ENCODE data around the gene IL1R1. TPM values are rescaled to one million over a fixed set of nuclear protein-coding genes. Genes with fewer than 3 reads are reported as not detected.

The IL1R1 gene
- total and polyA plus RNA-seq, 4 donors, result 97.0 to 182 (median 137) TPM

DNA sequence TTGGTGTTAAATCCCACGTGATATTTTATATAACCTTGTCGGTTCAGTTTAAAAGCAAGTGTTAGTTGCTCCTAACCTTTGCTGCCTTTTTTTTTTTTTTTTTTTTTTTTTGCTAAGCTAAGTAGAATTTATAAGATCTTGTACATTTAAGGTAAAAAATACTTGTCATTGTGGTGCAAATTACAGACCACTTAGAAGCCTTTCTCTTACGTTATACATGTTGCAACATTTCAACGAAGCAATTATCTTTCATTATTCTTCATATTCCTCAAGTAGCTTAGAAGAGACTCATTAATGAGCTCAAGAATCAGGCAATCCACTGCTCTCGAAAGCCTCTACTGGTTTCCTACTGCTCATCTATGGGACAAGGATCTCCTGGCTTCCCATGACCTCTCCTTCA lies 29.4 kb downstream of the IL1R1 start:
- WGBS, 2 donors, result 56 to 74% methylated on average over 5 of the region's 5 CpGs
- H3K27me3 ChIP-seq (ENCODE audit: control insufficient read depth in 3 of 3, insufficient read depth in 3 of 3, low read length in 2 of 3), result no peaks in the 10 kb centered on the region
- peaks cover 18 to 87% (median 44%) of the 10 kb centered on the region in 4 donors for H3K36me3 ChIP-seq (ENCODE audit: control insufficient read depth in 4 of 4, insufficient read depth in 4 of 4, low read length in 4 of 4)
- no peak for DNase-seq
- TF ChIP-seq, protein P1, sequence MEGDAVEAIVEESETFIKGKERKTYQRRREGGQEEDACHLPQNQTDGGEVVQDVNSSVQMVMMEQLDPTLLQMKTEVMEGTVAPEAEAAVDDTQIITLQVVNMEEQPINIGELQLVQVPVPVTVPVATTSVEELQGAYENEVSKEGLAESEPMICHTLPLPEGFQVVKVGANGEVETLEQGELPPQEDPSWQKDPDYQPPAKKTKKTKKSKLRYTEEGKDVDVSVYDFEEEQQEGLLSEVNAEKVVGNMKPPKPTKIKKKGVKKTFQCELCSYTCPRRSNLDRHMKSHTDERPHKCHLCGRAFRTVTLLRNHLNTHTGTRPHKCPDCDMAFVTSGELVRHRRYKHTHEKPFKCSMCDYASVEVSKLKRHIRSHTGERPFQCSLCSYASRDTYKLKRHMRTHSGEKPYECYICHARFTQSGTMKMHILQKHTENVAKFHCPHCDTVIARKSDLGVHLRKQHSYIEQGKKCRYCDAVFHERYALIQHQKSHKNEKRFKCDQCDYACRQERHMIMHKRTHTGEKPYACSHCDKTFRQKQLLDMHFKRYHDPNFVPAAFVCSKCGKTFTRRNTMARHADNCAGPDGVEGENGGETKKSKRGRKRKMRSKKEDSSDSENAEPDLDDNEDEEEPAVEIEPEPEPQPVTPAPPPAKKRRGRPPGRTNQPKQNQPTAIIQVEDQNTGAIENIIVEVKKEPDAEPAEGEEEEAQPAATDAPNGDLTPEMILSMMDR (IDR thresholded peaks at IDR 0.05; ENCODE audit: control extremely low read depth, extremely low read depth), result no peak
- no peaks in the 10 kb centered on the region for H3K4me1 ChIP-seq (ENCODE audit: control insufficient read depth in 5 of 5, insufficient read depth in 5 of 5, low read length in 5 of 5)
- no peaks in the 10 kb centered on the region for H3K9me3 ChIP-seq (ENCODE audit: control insufficient read depth in 4 of 4, insufficient read depth in 3 of 4, low read length in 3 of 4)
- no peak overlapping the region for H3K4me3 ChIP-seq
- H3K9ac ChIP-seq (ENCODE audit: insufficient read depth in 1 of 2, low read length in 2 of 2), result no peak overlapping the region
- ATAC-seq (ENCODE audit: insufficient read depth, low FRiP score), result no peak
- no peak overlapping the region for H3K27ac ChIP-seq (ENCODE audit: low read depth in 1 of 2, low read length in 1 of 2)

DNA sequence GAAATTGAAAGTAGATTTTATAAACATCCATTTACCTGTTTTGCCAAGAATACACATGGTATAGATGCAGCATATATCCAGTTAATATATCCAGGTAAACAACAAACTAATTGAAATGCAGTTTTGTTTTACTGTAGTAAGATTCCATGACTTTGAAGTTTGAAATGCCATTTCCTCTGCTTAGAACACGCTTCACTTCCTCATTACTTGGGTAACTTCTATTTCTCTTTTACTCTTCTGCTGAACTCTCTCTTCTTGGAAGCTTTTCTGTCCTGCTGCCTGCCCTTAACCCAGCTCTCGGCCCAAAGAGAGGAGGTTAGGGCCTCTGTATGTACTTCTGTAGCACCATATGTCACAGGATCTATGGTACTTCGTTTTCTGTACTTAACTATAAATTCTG lies 30.2 kb downstream of the IL1R1 start:
- peaks cover 21 to 89% (median 49%) of the 10 kb centered on the region in 4 donors for H3K36me3 ChIP-seq (ENCODE audit: control insufficient read depth in 4 of 4, insufficient read depth in 4 of 4, low read length in 4 of 4)
- H3K27me3 ChIP-seq (ENCODE audit: control insufficient read depth in 3 of 3, insufficient read depth in 3 of 3, low read length in 2 of 3), result no peaks in the 10 kb centered on the region
- TF ChIP-seq, protein P1 (IDR thresholded peaks at IDR 0.05; ENCODE audit: control extremely low read depth, extremely low read depth), result no peak
- DNase-seq (no peak), ATAC-seq (ENCODE audit: insufficient read depth, low FRiP score) (no peak)
- WGBS, 2 donors, result 64 to 72% methylated on average over 3 of the region's 3 CpGs
- no peak overlapping the region for H3K9ac ChIP-seq (ENCODE audit: insufficient read depth in 1 of 2, low read length in 2 of 2)
- H3K9me3 ChIP-seq (ENCODE audit: control insufficient read depth in 4 of 4, insufficient read depth in 3 of 4, low read length in 3 of 4), result no peaks in the 10 kb centered on the region
- no peak overlapping the region for H3K27ac ChIP-seq (ENCODE audit: low read depth in 1 of 2, low read length in 1 of 2)
- H3K4me1 ChIP-seq (ENCODE audit: control insufficient read depth in 5 of 5, insufficient read depth in 5 of 5, low read length in 5 of 5), result no peaks in the 10 kb centered on the region
- H3K4me3 ChIP-seq, result no peak overlapping the region

DNA sequence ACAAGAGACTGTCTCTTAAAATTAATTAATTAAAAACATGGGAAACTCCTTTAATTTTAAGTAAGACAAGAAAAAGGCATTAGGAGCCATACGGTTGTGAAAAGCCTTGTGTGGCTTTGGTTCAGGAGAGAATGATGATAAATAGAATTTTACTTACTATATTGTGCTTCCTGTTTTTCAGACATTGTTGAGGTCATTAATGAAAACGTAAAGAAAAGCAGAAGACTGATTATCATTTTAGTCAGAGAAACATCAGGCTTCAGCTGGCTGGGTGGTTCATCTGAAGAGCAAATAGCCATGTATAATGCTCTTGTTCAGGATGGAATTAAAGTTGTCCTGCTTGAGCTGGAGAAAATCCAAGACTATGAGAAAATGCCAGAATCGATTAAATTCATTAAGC lies 33.6 kb downstream of the IL1R1 start:
- Histone ChIP-seq H3K27ac (ENCODE audit: low read depth in 1 of 2, low read length in 1 of 2) (no peak overlapping the region), H3K4me3 (no peak overlapping the region), H3K9me3 (ENCODE audit: control insufficient read depth in 4 of 4, insufficient read depth in 3 of 4, low read length in 3 of 4) (no peaks in the 10 kb centered on the region), H3K9ac (ENCODE audit: insufficient read depth in 1 of 2, low read length in 2 of 2) (no peak overlapping the region), H3K36me3 (ENCODE audit: control insufficient read depth in 4 of 4, insufficient read depth in 4 of 4, low read length in 4 of 4) (peaks cover 18 to 74% (median 40%) of the 10 kb centered on the region in 4 donors), H3K27me3 (ENCODE audit: control insufficient read depth in 3 of 3, insufficient read depth in 3 of 3, low read length in 2 of 3) (no peaks in the 10 kb centered on the region), H3K4me1 (ENCODE audit: control insufficient read depth in 5 of 5, insufficient read depth in 5 of 5, low read length in 5 of 5) (peaks cover 0 to 2% (median 0%) of the 10 kb centered on the region in 5 donors)
- WGBS, 2 donors, result 81% methylated on average over 3 of the region's 3 CpGs
- ATAC-seq (ENCODE audit: insufficient read depth, low FRiP score), result no peak
- TF ChIP-seq, protein P1 (IDR thresholded peaks at IDR 0.05; ENCODE audit: control extremely low read depth, extremely low read depth), result no peak
- no peak for DNase-seq
